Hepatocyte (in vitro differentiated cells): ENCODE data around the gene FARP1.

Experiments
- EZH2 ChIP-seq: fragments of 200-600 bp; sonication (generic); IDR thresholded peaks from 2 replicates; pipeline ENCODE4 v1.6.1; 2016; ENCODE audit warnings: antibody characterized with exemption, mild to moderate bottlenecking, borderline replicate concordance
- TF ChIP-seq, protein P1 (sequence below): fragments of 200-600 bp; sonication (generic); IDR thresholded peaks from 2 replicates; pipeline ENCODE4 v1.5.1; 2016; ENCODE audit warnings: antibody characterized with exemption, mild to moderate bottlenecking; ENCODE audit not compliant: poor library complexity

- TF ChIP-seq, protein P1, sequence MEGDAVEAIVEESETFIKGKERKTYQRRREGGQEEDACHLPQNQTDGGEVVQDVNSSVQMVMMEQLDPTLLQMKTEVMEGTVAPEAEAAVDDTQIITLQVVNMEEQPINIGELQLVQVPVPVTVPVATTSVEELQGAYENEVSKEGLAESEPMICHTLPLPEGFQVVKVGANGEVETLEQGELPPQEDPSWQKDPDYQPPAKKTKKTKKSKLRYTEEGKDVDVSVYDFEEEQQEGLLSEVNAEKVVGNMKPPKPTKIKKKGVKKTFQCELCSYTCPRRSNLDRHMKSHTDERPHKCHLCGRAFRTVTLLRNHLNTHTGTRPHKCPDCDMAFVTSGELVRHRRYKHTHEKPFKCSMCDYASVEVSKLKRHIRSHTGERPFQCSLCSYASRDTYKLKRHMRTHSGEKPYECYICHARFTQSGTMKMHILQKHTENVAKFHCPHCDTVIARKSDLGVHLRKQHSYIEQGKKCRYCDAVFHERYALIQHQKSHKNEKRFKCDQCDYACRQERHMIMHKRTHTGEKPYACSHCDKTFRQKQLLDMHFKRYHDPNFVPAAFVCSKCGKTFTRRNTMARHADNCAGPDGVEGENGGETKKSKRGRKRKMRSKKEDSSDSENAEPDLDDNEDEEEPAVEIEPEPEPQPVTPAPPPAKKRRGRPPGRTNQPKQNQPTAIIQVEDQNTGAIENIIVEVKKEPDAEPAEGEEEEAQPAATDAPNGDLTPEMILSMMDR = no peak
- no peak for TF ChIP-seq EZH2
These were observed 260.2 kb downstream of the FARP1 start for GRCh38 chr13:98403076-98403475.
